Smooth muscle cell (in vitro differentiated cells): ENCODE results near the gene CXCR5. TPM values are rescaled to one million over a fixed set of nuclear protein-coding genes. Genes with fewer than 3 reads are reported as not detected.

Experiments used
- DNase-seq: peaks from one replicate; lab custom pipeline; 2025; ENCODE audit not compliant: unreplicated experiment; lab: John Stamatoyannopoulos, UW
- H2AFZ ChIP-seq: fragments of 200-600 bp; sonication (generic); 2 replicates; pipeline ENCODE4 v1.6.0; 2016; ENCODE audit warnings: antibody characterized with exemption, low read depth, mild to moderate bottlenecking
- H3F3A ChIP-seq: fragments of 200-600 bp; sonication (generic); 2 replicates; pipeline ENCODE4 v1.6.0; 2017; ENCODE audit warnings: antibody characterized with exemption, low read depth
- H3K27ac ChIP-seq: fragments of 200-600 bp; sonication (generic); 2 replicates; pipeline ENCODE4 v1.5.1; 2016; ENCODE audit warnings: low read depth, mild to moderate bottlenecking
- H3K27me3 ChIP-seq: fragments of 200-600 bp; sonication (generic); 2 replicates; pipeline ENCODE4 v1.6.1; 2016; ENCODE audit warnings: low read depth, mild to moderate bottlenecking
- H3K36me3 ChIP-seq: fragments of 200-600 bp; sonication (generic); 2 replicates; pipeline ENCODE4 v1.5.1; 2016; ENCODE audit warnings: low read depth
- H3K4me1 ChIP-seq: fragments of 200-600 bp; sonication (generic); 2 replicates; pipeline ENCODE4 v1.5.1; 2016; ENCODE audit warnings: low read depth
- H3K4me2 ChIP-seq: fragments of 200-600 bp; sonication (generic); 2 replicates; pipeline ENCODE4 v1.6.0; 2016; ENCODE audit warnings: mild to moderate bottlenecking
- H3K4me3 ChIP-seq: fragments of 200-600 bp; sonication (generic); 2 replicates; pipeline ENCODE4 v1.5.1; 2016; ENCODE audit warnings: mild to moderate bottlenecking
- H3K79me2 ChIP-seq: fragments of 200-600 bp; sonication (generic); 2 replicates; pipeline ENCODE4 v1.6.0; 2016; ENCODE audit warnings: low read depth, mild to moderate bottlenecking
- H3K9ac ChIP-seq: fragments of 200-600 bp; sonication (generic); 2 replicates; pipeline ENCODE4 v1.6.0; 2016; ENCODE audit warnings: low read depth
- H3K9me3 ChIP-seq: fragments of 200-600 bp; sonication (generic); replicated peaks from 2 replicates; pipeline ENCODE4 v1.5.1; 2016; ENCODE audit warnings: low read depth
- H4K20me1 ChIP-seq: fragments of 200-600 bp; sonication (generic); 2 replicates; pipeline ENCODE4 v1.6.0; 2016; ENCODE audit warnings: low read depth
- CTCF ChIP-seq: fragments of 200-600 bp; sonication (generic); IDR thresholded peaks from 2 replicates; pipeline ENCODE4 v1.5.1; 2017; ENCODE audit warnings: borderline replicate concordance, mild to moderate bottlenecking, antibody characterized with exemption; ENCODE audit not compliant: insufficient read depth, poor library complexity, severe bottlenecking
- WGBS: methylation state at CpG from one replicate; pipeline ENCODE4 v1.1.7; 2016; ENCODE audit warnings: low lambda C conversion rate; 5-methylcytosine and 5-hydroxymethylcytosine counted together
- polyA plus RNA-seq: library from polyadenylated mRNA; unstranded; fragments of >200 nt; fragmentation: Nextera tagmentation; extraction: Ambion mirVana; gene quantifications from 2 replicates; pipeline ENCODE4 v1.2.1, GENCODE V29; 2016
- total RNA-seq: library from RNA; depleted of rRNA; stranded (reverse); fragments of >200 nt; gene quantifications from 2 replicates; pipeline ENCODE4 v1.2.3, GENCODE V29; 2014

Gene CXCR5
- total and polyA plus RNA-seq, 2 experiments from 2014 or later: not detected

DNA sequence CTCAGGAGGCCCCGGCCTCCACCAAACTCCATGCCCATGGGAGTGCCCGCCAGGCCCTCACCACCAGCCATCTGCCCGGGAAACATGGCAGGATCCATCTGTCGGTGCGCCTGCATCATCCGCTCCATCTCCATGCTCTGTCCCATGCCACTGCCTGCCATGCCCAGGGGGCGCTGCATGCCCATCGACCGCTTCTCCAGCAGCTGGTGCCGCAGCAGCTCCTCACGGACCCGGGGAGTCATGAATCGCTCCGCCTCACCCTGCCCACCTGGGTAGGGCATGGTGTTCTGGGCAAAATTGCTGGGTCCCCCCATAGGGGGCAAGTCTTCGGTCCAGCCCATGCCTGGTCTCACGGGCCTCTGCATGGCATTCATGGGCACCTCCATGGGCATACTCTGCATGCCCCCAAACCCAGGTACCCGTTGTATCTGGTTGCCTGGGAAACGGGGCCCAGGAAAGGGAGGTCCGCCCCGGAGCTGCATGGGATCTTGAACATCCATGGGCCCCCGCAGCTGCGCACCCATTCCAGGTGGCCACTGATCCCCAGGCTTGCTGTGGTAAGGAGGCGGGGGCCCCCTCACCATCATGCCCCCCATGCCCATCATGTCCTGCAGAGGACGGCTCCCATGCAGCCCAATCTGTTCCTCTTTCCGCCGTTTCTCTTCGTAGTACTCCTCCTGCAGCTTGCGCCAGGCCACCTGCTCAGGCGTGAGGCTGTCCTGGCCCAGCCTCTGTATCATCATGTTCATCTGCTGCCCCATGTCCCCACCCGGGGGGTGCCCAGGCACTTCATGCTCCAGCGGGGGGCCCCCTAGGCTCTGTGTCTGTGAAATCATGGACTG, 18.0 kb downstream of the CXCR5 start:
- Histone ChIP-seq H2AFZ (no peak overlapping the region), H3K4me1 (no peaks in the 10 kb centered on the region), H3K36me3 (peaks cover 3% of the 10 kb centered on the region), H3K9me3 (no peaks in the 10 kb centered on the region), H3K27ac (no peak overlapping the region), H3K27me3 (no peaks in the 10 kb centered on the region), H3K4me2 (no peak overlapping the region), H3K79me2 (peaks cover 34% of the 10 kb centered on the region), H3K4me3 (no peak overlapping the region), H3F3A (peaks cover 4% of the 10 kb centered on the region), H3K9ac (no peak overlapping the region), H4K20me1 (peaks cover 82% of the 10 kb centered on the region)
- TF ChIP-seq CTCF: no peak
- DNase-seq: no peak
- WGBS: 97% methylated on average over 31 of the region's 31 CpGs

GRCh38 chr11:118902336-118903203, 18.9 kb downstream of the CXCR5 start:
- Histone ChIP-seq H3K36me3 (peaks cover 3% of the 10 kb centered on the region), H3K4me1 (peaks cover 5% of the 10 kb centered on the region), H3K4me2 (no peak overlapping the region), H2AFZ (no peak overlapping the region), H3K79me2 (peaks cover 41% of the 10 kb centered on the region), H3K9ac (no peak overlapping the region), H3K9me3 (no peaks in the 10 kb centered on the region), H3K4me3 (no peak overlapping the region), H3K27ac (no peak overlapping the region), H4K20me1 (peaks cover 88% of the 10 kb centered on the region), H3K27me3 (no peaks in the 10 kb centered on the region), H3F3A (peaks cover 4% of the 10 kb centered on the region)
- DNase-seq: no peak
- WGBS: 97% methylated on average over 23 of the region's 37 CpGs
- TF ChIP-seq CTCF: no peak

GRCh38 chr11:118903204-118904015, 19.7 kb downstream of the CXCR5 start:
- Histone ChIP-seq H3K4me1 (peaks cover 14% of the 10 kb centered on the region), H3K9me3 (no peaks in the 10 kb centered on the region), H2AFZ (no peak overlapping the region), H3K27me3 (no peaks in the 10 kb centered on the region), H3K4me3 (no peak overlapping the region), H3K27ac (no peak overlapping the region), H3K79me2 (peaks cover 50% of the 10 kb centered on the region), H3K9ac (no peak overlapping the region), H4K20me1 (peaks cover 93% of the 10 kb centered on the region), H3K36me3 (peaks cover 3% of the 10 kb centered on the region), H3F3A (peaks cover 6% of the 10 kb centered on the region), H3K4me2 (no peak overlapping the region)
- DNase-seq: no peak
- 94% methylated on average over 15 of the region's 21 CpGs for WGBS
- no peak for TF ChIP-seq CTCF
